Omental fat pad (tissue), 4 donors: ENCODE measurements around the gene KNDC1. TPM values are rescaled to one million over a fixed set of nuclear protein-coding genes. Genes with fewer than 3 reads are reported as not detected.

Source experiments
- ATAC-seq: fragments of 150-250 bp; one replicate; pipeline ENCODE4 v1.9.1; 2016; ENCODE audit warnings: mild to moderate bottlenecking, moderate library complexity; ENCODE audit not compliant: low FRiP score
- DNase-seq: peaks from one replicate; pipeline ENCODE4 v3.0.0-alpha.2; 2019; ENCODE audit warnings: low spot score
- total RNA-seq, 4 donors: library from RNA; depleted of rRNA; stranded (reverse); fragments of >200 nt; gene quantifications; one replicate each; pipeline ENCODE4 v1.1.0, GENCODE V29; 2016
- TF ChIP-seq, protein P1 (sequence below), 3 donors: fragments of 450-650 bp; IDR thresholded peaks; one replicate each; pipeline ENCODE4 v1.5.1; 2016 to 2017; ENCODE audit warnings: antibody characterized with exemption in 3 of 3, mild to moderate bottlenecking in 3 of 3, moderate library complexity in 2 of 3

KNDC1 gene
- total RNA-seq, 4 donors from 2014 or later = 0.16 to 7.7 (median 1.7) TPM

DNA sequence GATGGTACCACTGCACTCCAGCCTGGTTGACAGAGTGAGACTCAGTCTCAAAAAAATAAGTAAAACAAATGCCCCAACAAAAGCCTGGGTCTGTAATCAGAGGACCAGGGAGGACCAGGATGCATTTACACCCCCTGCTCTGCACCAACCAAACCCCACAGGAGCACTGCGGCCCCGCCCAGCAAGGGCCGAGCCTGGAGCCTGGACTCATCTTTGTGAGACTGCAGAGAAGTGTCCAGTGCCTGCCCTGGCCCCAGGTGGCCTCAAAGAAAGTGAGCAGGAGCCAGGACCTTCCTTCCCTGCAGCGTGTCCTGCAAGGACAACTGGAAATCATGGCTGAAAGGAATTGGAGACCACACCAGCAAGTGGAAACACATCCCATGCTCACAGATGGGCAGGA is 31.6 kb downstream of the KNDC1 start:
- ATAC-seq = no peak
- TF ChIP-seq, protein P1, sequence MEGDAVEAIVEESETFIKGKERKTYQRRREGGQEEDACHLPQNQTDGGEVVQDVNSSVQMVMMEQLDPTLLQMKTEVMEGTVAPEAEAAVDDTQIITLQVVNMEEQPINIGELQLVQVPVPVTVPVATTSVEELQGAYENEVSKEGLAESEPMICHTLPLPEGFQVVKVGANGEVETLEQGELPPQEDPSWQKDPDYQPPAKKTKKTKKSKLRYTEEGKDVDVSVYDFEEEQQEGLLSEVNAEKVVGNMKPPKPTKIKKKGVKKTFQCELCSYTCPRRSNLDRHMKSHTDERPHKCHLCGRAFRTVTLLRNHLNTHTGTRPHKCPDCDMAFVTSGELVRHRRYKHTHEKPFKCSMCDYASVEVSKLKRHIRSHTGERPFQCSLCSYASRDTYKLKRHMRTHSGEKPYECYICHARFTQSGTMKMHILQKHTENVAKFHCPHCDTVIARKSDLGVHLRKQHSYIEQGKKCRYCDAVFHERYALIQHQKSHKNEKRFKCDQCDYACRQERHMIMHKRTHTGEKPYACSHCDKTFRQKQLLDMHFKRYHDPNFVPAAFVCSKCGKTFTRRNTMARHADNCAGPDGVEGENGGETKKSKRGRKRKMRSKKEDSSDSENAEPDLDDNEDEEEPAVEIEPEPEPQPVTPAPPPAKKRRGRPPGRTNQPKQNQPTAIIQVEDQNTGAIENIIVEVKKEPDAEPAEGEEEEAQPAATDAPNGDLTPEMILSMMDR (IDR thresholded peaks at IDR 0.05) = no peak
- DNase-seq = no peak

DNA sequence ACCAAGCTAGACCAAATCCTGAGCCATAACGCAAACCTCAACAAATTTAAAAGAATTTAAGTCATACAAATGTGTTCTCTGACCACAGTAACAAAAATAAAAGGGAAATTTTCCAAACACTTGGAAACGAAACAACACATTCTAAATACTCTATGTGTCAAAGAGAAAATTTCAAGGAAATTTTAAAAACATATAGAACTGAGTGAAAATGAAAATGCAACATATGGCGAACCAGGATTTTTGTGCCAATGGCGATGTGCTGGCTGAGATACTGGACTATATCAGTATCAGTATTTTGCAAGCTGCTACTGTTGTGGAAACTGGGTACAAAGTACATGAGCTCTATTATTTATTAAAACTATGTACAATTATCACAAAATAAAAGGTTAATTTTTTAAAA is 34.1 kb downstream of the KNDC1 start:
- ATAC-seq = no peak
- TF ChIP-seq, protein P1 (IDR thresholded peaks at IDR 0.05) = no peak
- no peak for DNase-seq

DNA sequence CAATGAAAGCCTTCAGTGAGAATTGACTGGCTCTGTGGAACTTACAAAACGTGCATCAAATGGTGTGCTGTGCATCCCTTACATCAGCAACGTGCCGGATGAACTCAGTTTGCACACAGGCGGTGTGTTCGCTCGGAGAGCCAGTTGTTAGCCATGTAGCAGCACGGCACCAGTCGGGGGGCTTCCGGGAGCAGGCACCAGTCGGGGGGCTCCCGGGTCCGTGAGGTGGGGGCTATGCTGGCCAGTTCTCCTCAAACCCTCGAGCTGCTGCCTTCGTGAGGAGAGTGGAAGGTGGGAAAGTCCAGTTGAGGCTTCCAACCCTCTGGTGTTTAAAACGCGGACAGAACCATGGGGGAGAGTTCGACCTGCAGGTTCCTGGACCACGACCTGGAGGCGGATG is 35.1 kb downstream of the KNDC1 start:
- TF ChIP-seq, protein P1 (IDR thresholded peaks at IDR 0.05) = no peak
- DNase-seq (no peak), ATAC-seq (no peak)

DNA sequence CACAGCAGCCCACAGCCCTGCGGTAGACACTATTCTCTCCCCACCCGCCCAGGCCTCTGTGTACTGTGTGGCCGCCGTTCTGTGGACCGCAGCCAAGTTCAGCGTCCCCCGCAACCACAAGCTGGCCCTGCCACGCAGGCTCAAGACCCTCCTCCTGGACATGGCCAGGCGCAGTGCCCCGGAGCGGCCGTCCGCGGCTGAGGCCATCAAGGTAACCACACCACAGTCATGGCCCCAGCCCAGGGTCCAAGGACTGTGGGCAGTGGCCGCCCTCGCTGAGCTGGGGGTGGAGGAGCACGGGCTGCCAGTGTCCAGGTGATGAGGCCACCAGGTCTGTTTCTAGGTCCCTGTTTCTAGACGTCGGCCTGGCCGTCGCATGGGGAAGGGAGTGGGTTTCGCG is 35.6 kb downstream of the KNDC1 start:
- ATAC-seq (no peak), DNase-seq (no peak)
- TF ChIP-seq, protein P1 (IDR thresholded peaks at IDR 0.05) = no peak

DNA sequence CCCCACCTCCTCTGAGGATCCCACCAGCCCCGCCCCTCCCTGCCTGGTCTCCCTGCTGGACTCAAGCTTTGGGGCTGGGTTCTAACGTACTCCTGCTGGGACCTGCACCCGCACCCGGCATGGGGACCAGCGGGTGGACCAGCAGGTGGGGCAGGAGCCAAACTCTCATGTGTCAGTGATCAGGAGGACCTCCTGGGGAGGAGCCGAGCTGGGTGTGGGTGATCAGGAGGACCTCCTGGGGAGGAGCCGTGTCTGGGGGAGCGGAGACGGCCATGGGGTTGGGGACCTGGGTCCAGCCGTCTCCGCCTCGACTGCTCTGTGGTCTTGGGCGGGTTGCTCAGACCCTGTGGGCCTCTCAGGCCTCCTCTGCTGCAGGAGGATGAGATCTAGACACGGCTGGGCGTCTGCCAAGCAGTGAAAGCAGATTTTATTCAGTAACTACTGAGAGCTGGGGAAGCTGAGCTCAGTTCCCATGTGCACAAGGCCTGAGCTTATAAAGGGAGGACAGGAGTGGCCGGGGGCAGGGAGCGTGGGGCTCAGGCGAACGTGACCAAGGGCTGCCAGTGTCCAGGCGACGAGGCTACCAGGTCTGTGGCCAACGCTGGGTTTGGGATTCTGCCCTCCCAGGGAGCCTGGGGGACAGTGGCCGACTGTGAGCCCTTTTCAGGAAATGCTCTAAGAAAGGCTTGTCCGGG is 36.3 kb downstream of the KNDC1 start:
- ATAC-seq (no peak), DNase-seq (no peak)
- TF ChIP-seq, protein P1 (IDR thresholded peaks at IDR 0.05) = no peak

DNA sequence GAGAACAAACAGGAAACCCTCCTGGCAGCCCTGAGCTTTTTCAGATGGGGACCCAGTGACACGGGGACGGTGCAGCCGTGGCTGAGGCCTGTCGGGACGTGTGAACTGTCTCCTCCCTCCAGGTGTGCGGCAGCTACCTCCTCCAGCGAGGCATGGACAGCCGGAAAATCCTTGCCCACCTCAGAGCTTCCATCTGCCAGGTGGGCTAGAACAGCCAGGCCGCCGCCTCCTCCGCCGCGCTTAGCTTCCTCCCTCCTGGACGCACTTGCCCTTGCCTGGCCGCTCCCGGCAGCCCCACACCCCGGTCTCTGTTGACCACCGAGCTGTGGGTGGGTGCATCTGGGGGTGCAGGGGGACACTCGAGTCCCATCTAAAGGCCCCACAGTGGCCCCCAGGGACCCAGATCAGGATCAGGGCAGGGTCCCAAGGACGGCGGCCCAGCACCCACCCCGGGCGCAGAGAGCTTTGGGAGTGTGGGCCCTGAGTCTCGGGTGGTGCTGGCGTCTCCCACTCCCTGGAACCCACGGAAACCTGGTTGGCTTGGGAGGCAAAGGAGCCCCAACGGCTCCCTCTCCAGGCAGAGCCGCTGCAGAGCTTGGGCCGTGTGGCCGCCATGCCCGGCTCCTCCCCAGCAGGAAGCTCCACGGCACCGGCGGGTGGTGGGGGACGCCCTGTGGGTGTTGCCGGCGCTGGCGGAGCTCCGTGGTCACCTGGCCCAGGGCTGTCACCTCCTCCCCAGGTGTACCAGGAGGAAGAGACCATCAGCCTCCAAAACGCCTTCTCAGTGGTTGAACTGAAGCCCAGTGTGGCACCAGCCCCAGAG is 37.1 kb downstream of the KNDC1 start:
- TF ChIP-seq, protein P1 (IDR thresholded peaks at IDR 0.05) = no peak
- ATAC-seq (no peak), DNase-seq (no peak)
